ENCODE results near the gene EYS.

GRCh38 chr6:64186592-64186991, 1520.4 kb downstream of the EYS start:
- TF ChIP-seq POLR2A (IDR thresholded peaks at IDR 0.05), result no peak
- no peak for TF ChIP-seq CTCF (IDR thresholded peaks at IDR 0.05)
- no peak for TF ChIP-seq POLR2AphosphoS5 (IDR thresholded peaks at IDR 0.05)
- TF ChIP-seq EP300 (IDR thresholded peaks at IDR 0.05), result no peak

Data from stomach (tissue), 4 donors.